Measurements from ENCODE around the gene LBHD2. TPM values are rescaled to one million over a fixed set of nuclear protein-coding genes. Genes with fewer than 3 reads are reported as not detected.

LBHD2 gene
- total and polyA plus RNA-seq, 2 experiments from 2014 or later = not detected

- no peak for DNase-seq (ENCODE audit: low read depth in 1 of 2, low spot score in 1 of 2)
- Histone ChIP-seq H3K36me3 (no peaks in the 10 kb centered on the region), H3K27ac (no peak overlapping the region), H3K27me3 (peaks cover 45% of the 10 kb centered on the region), H3K4me3 (no peak overlapping the region), H3K9me3 (ENCODE audit: low read depth) (no peaks in the 10 kb centered on the region), H3K4me1 (ENCODE audit: low read depth) (peaks cover 6% of the 10 kb centered on the region)
- TF ChIP-seq CTCF (IDR thresholded peaks at IDR 0.05; ENCODE audit: low read depth, low read length) = no peak
Measured at GRCh38 chr14:103127861-103128598, 44.0 kb downstream of the LBHD2 start.

GRCh38 chr14:103128631-103129300 is 44.8 kb downstream of the LBHD2 start:
- no peak for TF ChIP-seq CTCF (IDR thresholded peaks at IDR 0.05; ENCODE audit: low read depth, low read length)
- Histone ChIP-seq H3K9me3 (ENCODE audit: low read depth) (no peaks in the 10 kb centered on the region), H3K36me3 (no peaks in the 10 kb centered on the region), H3K4me3 (no peak overlapping the region), H3K4me1 (ENCODE audit: low read depth) (peaks cover 6% of the 10 kb centered on the region), H3K27me3 (peaks cover 38% of the 10 kb centered on the region), H3K27ac (no peak overlapping the region)
- no peak for DNase-seq (ENCODE audit: low read depth in 1 of 2, low spot score in 1 of 2)

- no peaks in the 10 kb centered on the region for H3K9me3 ChIP-seq (ENCODE audit: low read depth)
- TF ChIP-seq CTCF (IDR thresholded peaks at IDR 0.05; ENCODE audit: low read depth, low read length) = no peak
- H3K4me3 ChIP-seq = no peak overlapping the region
- no peaks in the 10 kb centered on the region for H3K36me3 ChIP-seq
- H3K27me3 ChIP-seq = peaks cover 31% of the 10 kb centered on the region
- H3K4me1 ChIP-seq (ENCODE audit: low read depth) = peaks cover 6% of the 10 kb centered on the region
- DNase-seq (ENCODE audit: low read depth in 1 of 2, low spot score in 1 of 2) = no peak
- no peak overlapping the region for H3K27ac ChIP-seq
Measured at GRCh38 chr14:103129301-103130016, 45.4 kb downstream of the LBHD2 start.

GRCh38 chr14:103130017-103130764 is 46.2 kb downstream of the LBHD2 start:
- Histone ChIP-seq H3K27ac (no peak overlapping the region), H3K4me3 (no peak overlapping the region), H3K9me3 (ENCODE audit: low read depth) (no peaks in the 10 kb centered on the region), H3K27me3 (peaks cover 23% of the 10 kb centered on the region), H3K4me1 (ENCODE audit: low read depth) (peaks cover 6% of the 10 kb centered on the region), H3K36me3 (no peaks in the 10 kb centered on the region)
- TF ChIP-seq CTCF (IDR thresholded peaks at IDR 0.05; ENCODE audit: low read depth, low read length) = no peak
- no peak for DNase-seq (ENCODE audit: low read depth in 1 of 2, low spot score in 1 of 2)

- H3K9me3 ChIP-seq (ENCODE audit: low read depth) = no peaks in the 10 kb centered on the region
- no peak for TF ChIP-seq CTCF (IDR thresholded peaks at IDR 0.05; ENCODE audit: low read depth, low read length)
- H3K27ac ChIP-seq = no peak overlapping the region
- no peaks in the 10 kb centered on the region for H3K36me3 ChIP-seq
- peaks cover 16% of the 10 kb centered on the region for H3K27me3 ChIP-seq
- peak in 1 of 2 donors; percentile 92 for DNase-seq (ENCODE audit: low read depth in 1 of 2, low spot score in 1 of 2)
- peaks cover 6% of the 10 kb centered on the region for H3K4me1 ChIP-seq (ENCODE audit: low read depth)
- H3K4me3 ChIP-seq = no peak overlapping the region
Measured at GRCh38 chr14:103130965-103131364, 47.0 kb downstream of the LBHD2 start.

Data from cardiac muscle cell (in vitro differentiated cells and primary cell).